ENCODE measurements around the gene MEGF8.

Gene MEGF8

GRCh38 chr19:42361545-42361910, 36.1 kb downstream of the MEGF8 start:
- no peak overlapping the region for H3K4me3 ChIP-seq (ENCODE audit: low read depth, low read length)
- no peak for TF ChIP-seq CTCF (IDR thresholded peaks at IDR 0.05; ENCODE audit: low read depth, low read length)

GRCh38 chr19:42362342-42362741, 36.9 kb downstream of the MEGF8 start:
- no peak for TF ChIP-seq CTCF (IDR thresholded peaks at IDR 0.05; ENCODE audit: low read depth, low read length)
- H3K4me3 ChIP-seq (ENCODE audit: low read depth, low read length): no peak overlapping the region

GRCh38 chr19:42362891-42363440, 37.5 kb downstream of the MEGF8 start:
- no peak overlapping the region for H3K4me3 ChIP-seq (ENCODE audit: low read depth, low read length)
- no peak for TF ChIP-seq CTCF (IDR thresholded peaks at IDR 0.05; ENCODE audit: low read depth, low read length)

GRCh38 chr19:42363614-42364346, 38.3 kb downstream of the MEGF8 start:
- no peak for TF ChIP-seq CTCF (IDR thresholded peaks at IDR 0.05; ENCODE audit: low read depth, low read length)
- no peak overlapping the region for H3K4me3 ChIP-seq (ENCODE audit: low read depth, low read length)

- no peak for TF ChIP-seq CTCF (IDR thresholded peaks at IDR 0.05; ENCODE audit: low read depth, low read length)
Observed at GRCh38 chr19:42366673-42367072, 41.2 kb downstream of the MEGF8 start.

GRCh38 chr19:42367929-42368328, 42.5 kb downstream of the MEGF8 start:
- H3K4me3 ChIP-seq (ENCODE audit: low read depth, low read length): no peak overlapping the region
- TF ChIP-seq CTCF (IDR thresholded peaks at IDR 0.05; ENCODE audit: low read depth, low read length): no peak

More at GRCh38 chr19:42366673-42367072, 41.2 kb downstream of the MEGF8 start:
- no peak overlapping the region for H3K4me3 ChIP-seq (ENCODE audit: low read depth, low read length)

GRCh38 chr19:42368360-42368759, 42.9 kb downstream of the MEGF8 start:
- H3K4me3 ChIP-seq (ENCODE audit: low read depth, low read length): no peak overlapping the region
- TF ChIP-seq CTCF (IDR thresholded peaks at IDR 0.05; ENCODE audit: low read depth, low read length): no peak
